Middle frontal gyrus (tissue), 1 donor: ENCODE results near the gene CAMKK2.
"Not testable (repeated sequence)": the region's sequence is repeated elsewhere in the genome, so short reads cannot be mapped to it uniquely, and the experiment has no call there.

Source experiments
- DNase-seq: peaks from one replicate; pipeline ENCODE4 v3.0.0-alpha.2; 2015; ENCODE audit warnings: low spot score; ENCODE audit errors: extremely low spot score

CAMKK2 gene

DNA sequence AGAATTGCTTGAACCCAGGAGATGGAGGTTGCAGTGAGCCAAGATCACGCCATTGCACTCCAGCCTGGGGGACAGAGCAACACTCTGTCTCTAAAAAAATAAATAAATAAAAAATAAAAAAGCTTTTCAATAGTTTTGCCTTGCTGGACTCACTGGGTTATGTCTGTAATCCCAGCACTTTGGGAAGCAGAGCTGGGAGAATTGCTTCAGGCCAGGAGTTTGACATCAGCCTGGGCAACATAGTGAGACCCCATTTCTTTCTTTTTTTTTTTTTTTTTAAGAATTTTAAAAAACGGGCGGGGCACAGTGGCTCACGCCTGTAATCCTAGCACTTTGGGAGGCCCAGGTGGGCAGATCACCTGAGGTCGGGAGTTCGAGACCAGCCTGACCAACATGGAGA, 95.4 kb downstream of the CAMKK2 start:
- DNase-seq = not testable (repeated sequence)

DNA sequence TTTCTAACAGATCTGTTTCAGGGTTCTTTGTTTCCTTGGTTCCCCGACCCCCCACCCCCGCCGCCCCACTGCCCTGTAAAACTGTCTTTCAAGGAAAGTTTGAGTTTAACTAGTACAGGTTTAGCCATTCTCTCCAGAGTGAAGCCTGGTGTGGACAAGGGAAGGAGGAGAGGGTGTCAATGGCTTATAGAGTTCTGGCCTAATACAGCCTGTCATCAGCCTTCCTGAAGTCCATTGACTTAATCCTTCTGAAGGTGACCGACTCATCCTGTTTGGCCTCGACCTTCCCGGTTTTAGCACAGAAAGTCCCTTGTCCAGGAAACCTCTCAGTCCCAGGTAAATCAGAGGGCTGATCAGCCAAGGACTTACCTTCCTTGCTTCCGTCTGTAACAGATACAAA, 97.6 kb downstream of the CAMKK2 start:
- DNase-seq = no peak

DNA sequence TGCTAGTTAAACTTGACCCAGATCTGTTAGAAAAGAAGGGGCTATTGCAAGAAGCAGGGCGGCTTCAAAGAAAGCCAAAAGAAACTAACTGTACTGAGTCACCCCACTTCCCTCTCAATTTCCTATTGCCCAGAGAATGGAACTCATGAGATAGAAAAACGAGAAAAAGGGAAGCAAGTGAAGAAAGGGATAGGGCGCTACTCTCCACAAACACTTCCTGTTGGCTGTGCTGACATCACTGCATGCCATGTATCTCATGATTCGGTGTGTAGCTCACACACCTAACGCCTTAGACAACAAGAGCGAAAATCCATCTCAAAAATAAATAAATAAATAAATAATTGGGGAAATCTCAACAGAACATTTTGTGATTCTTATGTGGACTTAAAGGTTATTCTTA, 99.6 kb downstream of the CAMKK2 start:
- no peak for DNase-seq

DNA sequence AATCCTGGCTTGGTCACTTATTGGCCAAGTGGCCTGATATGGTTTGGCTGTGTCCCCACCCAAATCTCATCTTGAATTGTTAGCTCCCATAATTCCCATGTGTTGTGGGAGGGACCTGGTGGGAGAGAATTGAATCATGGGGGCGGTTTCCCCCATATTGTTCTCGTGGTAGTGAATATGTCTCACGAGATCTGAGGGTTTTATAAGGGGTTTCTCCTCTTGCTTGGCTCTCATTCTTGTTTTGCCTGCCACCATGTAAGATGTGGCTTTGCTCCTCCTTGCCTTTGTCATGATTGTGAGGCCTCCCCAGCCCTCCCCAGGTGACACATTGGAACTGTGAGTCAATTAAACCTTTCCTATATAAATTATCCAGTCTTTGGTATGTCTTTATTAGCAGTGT, 105.4 kb downstream of the CAMKK2 start:
- no peak for DNase-seq

DNA sequence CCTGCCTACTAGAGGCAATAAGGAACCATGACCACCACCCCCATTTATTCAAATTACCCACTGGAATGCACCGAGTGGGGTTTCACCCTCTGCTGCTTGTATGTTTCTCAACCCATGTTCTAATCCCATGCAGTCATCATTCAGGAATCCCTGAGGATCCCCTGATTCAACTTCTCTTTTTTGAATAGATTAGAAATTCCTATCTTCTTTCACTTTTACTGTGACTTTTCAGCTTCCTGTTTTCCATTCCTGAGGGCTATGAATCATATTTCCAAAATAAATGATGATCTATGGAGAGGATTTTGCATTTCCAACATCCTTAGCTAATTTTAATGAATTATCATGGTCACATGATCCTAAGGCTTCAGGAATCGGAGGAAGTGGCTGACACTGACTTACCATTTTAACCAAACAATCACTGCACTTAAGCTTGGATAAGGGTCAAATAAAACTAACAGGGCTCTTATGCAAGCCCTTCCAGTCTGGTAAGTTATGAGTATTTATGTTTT, 105.9 kb downstream of the CAMKK2 start:
- DNase-seq = no peak

DNA sequence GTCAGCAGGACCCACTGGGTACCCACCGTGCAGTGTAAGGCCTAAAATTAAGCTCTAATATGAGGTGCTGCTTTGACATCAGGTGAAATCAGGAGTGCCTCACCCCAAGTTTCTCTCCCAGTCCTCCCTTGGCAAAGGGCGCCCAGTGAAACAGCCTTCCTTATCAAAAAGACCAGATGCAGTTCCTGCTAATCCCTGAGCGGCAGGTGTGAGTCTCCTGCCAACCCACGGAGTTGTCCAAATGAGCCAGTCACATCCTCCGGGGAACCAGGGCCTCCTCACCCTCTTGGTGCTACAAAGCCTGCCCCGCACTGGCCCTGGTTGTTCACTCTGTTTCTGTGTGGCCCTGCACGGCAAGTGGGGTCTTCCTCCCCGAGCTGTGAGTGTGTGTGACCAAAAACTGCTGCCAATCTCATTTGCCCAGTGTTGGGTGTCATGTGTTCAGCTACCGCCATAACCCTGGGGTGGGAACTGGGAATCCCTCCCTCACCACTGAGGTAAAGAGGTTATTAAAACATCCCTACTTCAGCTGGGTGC, 106.8 kb downstream of the CAMKK2 start:
- DNase-seq = no peak

DNA sequence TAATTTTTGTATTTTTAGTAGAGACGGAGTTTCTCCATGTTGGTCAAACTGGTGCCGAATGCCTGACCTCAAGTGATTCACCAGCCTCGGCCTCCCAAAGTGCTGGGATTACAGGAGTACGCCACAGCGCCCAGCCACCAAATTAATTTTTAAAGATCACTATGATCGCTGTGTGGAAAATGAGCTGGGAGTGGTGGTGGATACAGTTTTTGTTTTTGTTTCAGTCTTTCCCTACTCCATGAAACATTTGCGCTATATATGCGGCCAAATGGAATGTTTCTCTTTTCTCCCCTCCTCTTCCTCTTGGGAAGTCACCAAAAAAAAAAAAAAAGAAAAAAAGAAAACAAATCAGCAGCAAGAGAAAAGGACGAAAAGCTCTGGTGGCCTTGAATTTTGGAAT, 107.4 kb downstream of the CAMKK2 start:
- DNase-seq = no peak

DNA sequence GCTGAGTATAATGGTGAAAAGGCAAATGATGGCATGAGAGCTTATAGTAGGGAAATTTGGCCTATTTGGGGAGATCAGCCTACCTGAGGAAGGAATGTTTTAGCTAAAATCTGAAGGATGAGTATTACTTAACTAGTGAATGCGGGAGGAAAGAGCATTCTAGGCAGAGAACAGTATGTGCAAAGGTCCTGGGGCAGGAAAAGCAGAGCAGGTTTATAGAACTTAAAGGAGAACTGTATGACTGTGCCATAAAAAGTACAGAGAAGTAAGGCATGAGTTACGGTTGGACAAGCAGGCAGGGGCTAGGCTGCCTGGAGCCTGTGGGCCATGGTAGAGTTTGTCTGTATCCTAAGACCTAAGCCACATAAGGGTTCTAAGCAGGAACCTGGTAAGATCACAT, 108.3 kb downstream of the CAMKK2 start:
- no peak for DNase-seq
